ENCODE measurements around the gene MORN5.

MORN5 gene

DNA sequence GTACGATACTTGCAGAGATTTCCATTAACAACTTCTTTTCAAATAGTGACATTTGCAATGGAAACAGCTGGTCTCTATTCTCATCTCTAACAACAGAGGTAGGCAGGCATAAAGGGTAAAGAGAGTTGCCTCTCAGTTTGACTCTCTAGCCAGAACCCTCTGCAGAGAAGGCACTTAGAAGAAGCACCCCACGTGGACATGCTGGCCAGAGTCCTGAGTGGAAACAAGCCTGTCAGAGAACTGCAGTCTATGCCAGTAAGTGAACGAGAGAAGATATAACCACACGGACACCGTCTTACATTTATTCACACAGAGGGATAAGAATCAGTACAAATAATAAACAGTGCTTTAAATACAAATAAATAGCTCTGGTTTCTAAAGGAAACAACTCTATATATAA is 80.0 kb downstream of the MORN5 start:
- in situ Hi-C loops (cut with MboI; ENCODE audit: low sequenced_read_pairs, unreplicated experiment) = no loop called here
- DNase-seq (ENCODE audit: low spot score) = no peak
- TF ChIP-seq, protein P1, sequence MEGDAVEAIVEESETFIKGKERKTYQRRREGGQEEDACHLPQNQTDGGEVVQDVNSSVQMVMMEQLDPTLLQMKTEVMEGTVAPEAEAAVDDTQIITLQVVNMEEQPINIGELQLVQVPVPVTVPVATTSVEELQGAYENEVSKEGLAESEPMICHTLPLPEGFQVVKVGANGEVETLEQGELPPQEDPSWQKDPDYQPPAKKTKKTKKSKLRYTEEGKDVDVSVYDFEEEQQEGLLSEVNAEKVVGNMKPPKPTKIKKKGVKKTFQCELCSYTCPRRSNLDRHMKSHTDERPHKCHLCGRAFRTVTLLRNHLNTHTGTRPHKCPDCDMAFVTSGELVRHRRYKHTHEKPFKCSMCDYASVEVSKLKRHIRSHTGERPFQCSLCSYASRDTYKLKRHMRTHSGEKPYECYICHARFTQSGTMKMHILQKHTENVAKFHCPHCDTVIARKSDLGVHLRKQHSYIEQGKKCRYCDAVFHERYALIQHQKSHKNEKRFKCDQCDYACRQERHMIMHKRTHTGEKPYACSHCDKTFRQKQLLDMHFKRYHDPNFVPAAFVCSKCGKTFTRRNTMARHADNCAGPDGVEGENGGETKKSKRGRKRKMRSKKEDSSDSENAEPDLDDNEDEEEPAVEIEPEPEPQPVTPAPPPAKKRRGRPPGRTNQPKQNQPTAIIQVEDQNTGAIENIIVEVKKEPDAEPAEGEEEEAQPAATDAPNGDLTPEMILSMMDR (IDR thresholded peaks at IDR 0.05; ENCODE audit: borderline replicate concordance, control extremely low read depth, extremely low read depth, insufficient read depth, missing control alignments) = no peak

DNA sequence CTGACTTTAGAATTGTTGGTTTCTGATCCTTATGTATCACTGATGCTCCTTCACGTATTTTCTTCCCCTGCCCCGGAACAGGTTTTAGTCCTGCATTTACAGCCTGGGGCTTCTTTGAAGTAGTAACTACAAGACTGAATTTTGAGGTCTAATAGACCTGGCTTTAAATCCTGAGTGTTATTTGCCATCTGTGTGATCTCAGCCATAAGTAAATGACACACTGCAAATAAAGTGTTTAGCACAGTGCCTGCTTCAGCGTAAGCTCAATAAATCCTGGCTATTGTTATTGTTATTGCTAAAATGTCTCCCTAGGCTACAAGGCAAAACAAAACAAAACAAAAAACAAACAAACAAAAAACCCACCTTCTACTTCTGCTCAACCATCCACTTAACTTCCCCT is 84.6 kb downstream of the MORN5 start:
- no peak for DNase-seq (ENCODE audit: low spot score)
- in situ Hi-C loops (cut with MboI; ENCODE audit: low sequenced_read_pairs, unreplicated experiment) = no loop called here
- TF ChIP-seq, protein P1 (IDR thresholded peaks at IDR 0.05; ENCODE audit: borderline replicate concordance, control extremely low read depth, extremely low read depth, insufficient read depth, missing control alignments) = no peak

DNA sequence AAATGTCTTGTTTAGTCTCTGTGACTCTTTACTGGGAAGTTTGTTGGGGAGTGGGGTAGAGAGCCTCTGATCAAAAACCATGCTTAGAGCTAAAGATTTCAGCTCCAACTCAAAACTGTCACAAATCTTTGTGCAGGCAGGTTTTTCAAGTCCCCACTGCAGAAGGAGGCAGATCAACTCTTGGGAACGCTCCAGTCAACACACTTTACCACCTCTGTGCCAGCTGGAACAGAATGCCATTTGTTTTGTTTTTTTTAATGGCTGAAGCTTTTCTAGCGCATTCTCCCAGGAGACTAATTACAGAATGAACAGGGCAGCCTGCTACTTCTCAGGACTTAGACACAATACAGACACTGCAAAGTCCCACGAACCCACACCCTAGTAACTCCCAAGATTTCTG is 87.0 kb downstream of the MORN5 start:
- in situ Hi-C loops (cut with MboI; ENCODE audit: low sequenced_read_pairs, unreplicated experiment) = no loop called here
- TF ChIP-seq, protein P1 (IDR thresholded peaks at IDR 0.05; ENCODE audit: borderline replicate concordance, control extremely low read depth, extremely low read depth, insufficient read depth, missing control alignments) = no peak
- DNase-seq (ENCODE audit: low spot score) = no peak

DNA sequence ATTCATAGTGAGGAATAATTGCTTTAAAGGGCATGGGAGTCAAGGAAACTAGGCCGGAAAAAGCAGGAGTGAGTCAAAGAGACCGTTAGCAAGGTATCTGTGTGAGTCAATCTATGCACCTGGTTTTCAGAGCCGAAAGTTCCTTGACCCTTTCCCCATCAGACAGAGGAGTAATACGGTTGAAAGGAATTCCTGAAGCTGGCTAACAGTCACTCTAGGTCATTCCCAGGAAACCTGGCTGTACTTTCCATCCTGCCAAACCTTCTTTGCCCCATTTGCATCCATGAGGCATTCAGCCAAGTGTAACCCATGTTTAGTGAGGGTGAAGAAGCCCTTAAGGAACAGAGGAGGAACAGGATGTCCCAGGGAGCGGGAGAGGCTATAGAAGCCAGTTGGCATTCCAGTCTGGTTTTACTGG is 88.7 kb downstream of the MORN5 start:
- TF ChIP-seq, protein P1 (IDR thresholded peaks at IDR 0.05; ENCODE audit: borderline replicate concordance, control extremely low read depth, extremely low read depth, insufficient read depth, missing control alignments) = no peak
- no peak for DNase-seq (ENCODE audit: low spot score)
- in situ Hi-C loops (cut with MboI; ENCODE audit: low sequenced_read_pairs, unreplicated experiment) = no loop called here
